Daoy (cell line): ENCODE measurements around the gene STAP2. TPM values are rescaled to one million over a fixed set of nuclear protein-coding genes. Genes with fewer than 3 reads are reported as not detected.

Experiments used
- DNase-seq: peaks from one replicate; pipeline ENCODE4 v3.0.0-alpha.2; 2015; ENCODE audit warnings: low read depth
- total RNA-seq: library from RNA; depleted of rRNA; stranded (reverse); fragments of >200 nt; shearing (Covaris generic); gene quantifications from 2 replicates; pipeline ENCODE4 v1.2.3, GENCODE V29; 2014

Gene STAP2
- total RNA-seq, 1 experiment from 2014 or later = 28.9 TPM

DNA sequence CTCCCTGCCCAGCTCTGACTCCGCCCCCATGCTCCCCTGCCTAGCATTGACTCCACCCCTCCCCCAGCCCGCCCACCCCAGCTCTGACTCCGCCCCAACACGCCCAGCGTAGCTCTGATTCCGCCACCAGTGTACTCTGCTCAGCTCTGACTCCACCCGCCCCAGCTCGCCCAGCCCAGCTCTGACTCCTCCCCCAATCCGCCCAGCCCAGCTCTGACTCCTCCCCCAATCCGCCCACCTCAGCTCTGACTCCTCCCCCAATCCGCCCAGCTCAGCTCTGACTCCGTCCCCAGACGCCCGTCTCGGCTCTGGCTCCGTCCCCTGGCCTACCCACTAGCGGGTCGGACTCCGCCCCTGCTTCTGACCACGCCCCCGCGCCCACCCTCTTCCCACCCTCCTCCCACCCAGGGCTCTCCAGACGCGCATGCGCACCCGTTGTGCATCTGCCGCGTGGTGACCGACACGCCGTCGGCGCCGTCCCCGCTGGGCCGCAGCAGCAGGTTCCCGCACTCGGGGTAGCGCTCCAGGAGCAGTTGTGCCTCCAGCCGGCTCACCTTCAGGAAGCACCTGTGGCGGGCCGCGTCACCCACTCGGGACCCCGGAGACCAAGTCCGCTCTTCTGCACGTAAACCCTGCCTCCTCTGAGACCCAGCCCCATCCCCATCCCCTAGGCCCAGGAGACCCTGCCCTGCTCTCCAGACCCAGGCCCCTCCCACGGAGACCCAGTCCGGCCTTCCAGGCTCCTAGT is 10.2 kb downstream of the STAP2 start:
- peak; percentile 88 for DNase-seq

DNA sequence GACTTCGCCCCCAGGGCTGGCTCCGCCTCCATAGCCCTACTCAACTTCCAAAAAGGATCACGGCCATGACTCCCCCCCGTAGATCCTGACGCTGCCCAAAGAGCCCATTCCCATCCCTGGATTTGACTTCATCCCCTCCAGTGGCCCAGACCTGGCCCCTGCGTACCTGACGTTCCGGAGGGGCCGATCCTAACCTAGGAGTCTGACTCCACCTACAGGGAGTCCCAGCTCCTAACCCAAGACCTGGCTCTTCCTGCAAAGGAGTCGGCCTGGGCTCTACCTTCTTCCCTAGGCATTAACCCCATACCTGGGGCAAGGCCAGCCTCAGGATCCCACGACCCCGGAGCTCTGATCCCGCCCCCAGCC is 10.8 kb downstream of the STAP2 start:
- DNase-seq = no peak

DNA sequence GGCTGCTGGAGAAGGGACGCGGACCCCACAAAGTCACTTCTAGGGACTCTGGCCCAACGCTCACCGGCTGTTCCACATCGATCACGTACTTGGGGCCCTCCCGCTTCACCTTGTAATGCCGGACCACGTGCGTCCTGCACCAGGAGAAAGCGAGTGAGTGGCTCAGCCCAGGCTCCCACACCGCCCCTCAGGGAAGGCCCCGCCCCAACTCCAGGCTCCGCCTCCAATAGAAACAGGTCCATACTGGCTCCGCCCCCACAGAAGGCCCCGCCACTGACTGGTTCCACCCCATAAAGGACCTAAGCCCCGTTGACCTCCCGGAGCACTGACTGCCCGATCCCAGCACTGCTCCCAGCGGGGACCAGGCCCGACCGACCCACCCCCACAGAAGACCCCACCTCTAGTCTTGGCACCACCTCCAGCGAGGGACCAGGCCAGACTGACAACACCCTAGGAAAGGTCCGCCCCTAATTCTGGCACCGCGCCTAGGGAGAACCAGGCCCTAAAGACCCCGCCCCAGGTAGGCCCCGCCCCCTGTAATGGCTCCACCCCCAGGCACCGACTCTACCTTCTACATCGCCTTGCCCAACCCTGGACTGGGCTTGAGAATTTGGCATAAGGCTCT is 11.3 kb downstream of the STAP2 start:
- peak; percentile 85 for DNase-seq

- no peak for DNase-seq
These were observed 11.8 kb downstream of the STAP2 start for GRCh38 chr19:4326837-4327251.

DNA sequence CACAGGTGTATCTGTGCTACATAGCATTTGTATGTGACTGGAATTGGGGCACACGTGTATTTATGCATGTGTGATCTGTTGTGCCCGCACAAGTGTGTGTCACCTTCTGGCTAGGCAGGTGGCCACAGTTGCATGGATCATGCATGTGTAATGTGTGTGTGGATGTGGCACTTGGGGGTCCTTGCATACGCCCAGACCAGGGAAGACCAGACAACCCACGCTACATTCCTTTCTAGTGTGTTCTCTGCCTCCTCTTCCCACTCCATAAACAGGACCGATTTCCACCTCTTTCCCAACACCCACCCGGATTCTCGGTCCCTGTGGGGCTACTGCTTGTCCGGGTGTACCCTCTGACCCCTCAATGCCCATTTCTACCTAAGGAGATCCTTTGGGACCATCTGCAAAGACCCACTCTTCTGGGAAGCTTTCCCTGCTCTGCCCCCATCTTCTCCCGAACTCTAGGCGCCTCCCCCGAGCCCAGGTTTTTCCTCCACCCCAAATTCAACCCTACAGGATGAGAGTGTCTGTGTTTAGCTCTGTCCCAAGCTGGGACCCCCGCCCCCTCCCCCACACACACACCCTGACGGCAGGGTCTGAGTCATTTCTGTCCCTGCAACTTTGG is 12.3 kb downstream of the STAP2 start:
- no peak for DNase-seq

DNA sequence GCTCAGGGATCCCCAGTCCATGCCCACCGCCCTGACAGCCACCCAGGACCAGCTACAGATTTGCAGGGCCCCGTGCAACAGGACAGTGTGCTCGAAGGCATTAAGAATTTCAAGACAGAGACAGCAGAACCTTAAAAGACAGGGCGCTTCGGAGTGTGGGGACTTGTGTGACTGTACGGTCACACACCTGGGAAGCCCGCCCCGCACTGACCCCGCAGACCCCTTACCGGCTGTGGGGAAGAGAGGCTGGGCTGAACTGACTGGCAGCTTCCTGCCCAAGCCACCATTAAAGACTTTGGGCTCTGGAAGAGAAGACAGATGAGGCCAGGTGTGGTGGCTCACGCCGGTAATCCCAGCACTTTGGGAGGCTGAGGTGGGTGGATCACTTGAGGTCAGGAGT is 14.4 kb downstream of the STAP2 start:
- DNase-seq = no peak

- no peak for DNase-seq
These were observed 14.9 kb downstream of the STAP2 start for GRCh38 chr19:4323692-4324091.

DNA sequence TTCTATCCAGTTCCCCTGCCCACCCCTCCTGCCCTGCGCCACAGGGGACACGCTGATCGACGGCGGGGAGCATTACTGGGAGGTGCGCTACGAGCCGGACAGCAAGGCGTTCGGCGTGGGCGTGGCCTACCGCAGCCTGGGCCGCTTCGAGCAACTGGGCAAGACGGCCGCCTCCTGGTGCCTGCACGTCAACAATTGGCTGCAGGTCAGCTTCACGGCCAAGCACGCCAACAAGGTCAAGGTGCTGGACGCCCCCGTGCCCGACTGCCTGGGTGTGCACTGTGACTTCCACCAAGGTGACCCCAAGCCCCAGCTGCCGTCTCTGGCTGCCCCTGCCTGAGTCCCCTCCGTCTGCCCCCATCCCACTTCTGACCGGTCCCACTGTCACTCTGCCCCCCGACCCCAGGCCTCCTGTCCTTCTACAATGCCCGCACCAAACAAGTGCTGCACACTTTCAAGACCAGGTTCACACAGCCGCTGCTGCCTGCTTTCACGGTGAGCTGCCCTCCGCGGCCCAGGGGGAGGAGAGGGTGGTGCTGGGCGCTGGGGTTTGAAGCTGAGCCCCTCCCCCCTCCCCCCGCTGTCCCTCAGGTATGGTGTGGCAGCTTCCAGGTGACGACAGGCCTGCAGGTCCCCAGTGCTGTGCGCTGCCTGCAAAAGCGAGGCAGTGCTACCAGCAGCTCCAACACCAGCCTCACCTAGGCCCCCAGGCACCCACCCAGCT is 15.5 kb downstream of the STAP2 start:
- no peak for DNase-seq

GRCh38 chr19:4320419-4320818 is 18.2 kb downstream of the STAP2 start:
- DNase-seq = no peak

GRCh38 chr19:4319067-4319718 is 19.4 kb downstream of the STAP2 start:
- DNase-seq = no peak

DNA sequence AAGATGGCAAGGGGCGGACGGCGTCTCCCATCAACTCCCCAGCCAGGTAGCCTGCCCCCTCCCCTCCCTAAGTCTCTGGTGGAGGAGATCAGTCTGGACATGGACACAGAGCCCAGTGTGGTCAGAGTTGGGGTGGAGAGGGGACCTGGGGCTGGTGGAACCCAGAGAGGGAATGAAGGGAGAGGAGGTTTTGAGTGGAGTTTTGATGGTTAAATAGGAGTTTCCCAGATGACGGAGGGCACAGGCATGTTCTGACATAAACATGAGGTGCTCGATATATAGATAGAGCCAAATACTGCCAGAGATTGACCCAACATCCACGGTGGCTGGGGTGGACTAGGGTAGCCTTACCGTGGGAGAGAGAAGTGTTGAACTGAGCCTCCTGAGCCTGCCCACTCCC is 20.2 kb downstream of the STAP2 start:
- no peak for DNase-seq

DNA sequence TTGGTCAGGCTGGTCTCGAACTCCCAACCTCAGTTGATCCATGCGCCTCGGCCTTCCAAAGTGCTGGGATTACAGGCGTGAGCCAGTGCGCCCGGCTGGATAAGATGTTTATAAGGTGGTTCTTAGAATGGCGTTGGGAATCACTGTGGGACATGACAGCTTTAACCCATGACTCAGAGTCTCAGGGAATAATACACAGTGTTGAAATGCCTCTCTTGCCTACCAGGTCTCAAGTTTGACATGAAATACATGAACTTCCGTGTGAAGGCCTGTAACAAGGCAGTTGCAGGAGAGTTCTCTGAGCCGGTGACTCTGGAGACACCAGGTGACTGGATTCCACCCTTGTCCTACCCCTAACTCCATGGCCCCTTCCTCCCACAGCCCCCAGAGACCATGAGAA is 21.7 kb downstream of the STAP2 start:
- DNase-seq = no peak

DNA sequence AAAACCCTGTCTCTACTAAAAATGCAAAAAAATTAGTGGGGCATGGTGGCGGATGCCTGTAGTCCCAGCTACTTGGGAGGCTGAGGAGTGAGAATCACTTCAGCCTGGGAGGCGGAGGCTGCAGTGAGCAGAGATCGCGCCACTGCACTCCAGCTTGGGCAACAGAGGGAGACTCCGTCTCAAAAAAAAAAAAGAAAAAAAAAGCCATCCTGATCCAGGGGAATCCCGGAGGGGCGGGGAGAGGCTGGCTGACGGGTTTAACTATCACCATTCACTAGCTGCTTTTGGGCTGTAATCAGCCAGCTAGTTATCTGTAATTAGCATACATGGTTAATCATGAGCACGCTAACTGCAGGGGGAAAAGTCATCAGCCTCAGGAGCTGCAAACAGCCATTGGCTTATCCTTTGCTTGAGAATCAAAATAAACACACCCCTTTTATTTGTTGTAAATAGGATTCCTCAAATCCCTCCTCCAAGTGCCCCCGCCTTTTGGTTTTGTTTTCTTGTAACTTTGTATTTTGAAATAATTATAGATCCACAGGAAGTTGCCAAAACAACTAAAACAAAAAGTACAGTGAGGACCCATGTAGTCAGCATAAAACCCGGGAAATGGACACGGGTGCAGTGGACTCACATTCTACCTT is 24.7 kb downstream of the STAP2 start:
- DNase-seq = no peak

- peak; percentile 30 for DNase-seq
These were observed 28.1 kb downstream of the STAP2 start for GRCh38 chr19:4310247-4311121.

GRCh38 chr19:4305659-4306058 is 33.0 kb downstream of the STAP2 start:
- no peak for DNase-seq

- no peak for DNase-seq
These were observed 33.4 kb downstream of the STAP2 start for GRCh38 chr19:4305257-4305612.

GRCh38 chr19:4304538-4305256 is 33.9 kb downstream of the STAP2 start, which contains the start of gene FSD1:
FSD1 (plus strand) TSS chr19:4304598; CDS start chr19:4304747, 149 bp downstream.
- peak; percentile 88 for DNase-seq

DNA sequence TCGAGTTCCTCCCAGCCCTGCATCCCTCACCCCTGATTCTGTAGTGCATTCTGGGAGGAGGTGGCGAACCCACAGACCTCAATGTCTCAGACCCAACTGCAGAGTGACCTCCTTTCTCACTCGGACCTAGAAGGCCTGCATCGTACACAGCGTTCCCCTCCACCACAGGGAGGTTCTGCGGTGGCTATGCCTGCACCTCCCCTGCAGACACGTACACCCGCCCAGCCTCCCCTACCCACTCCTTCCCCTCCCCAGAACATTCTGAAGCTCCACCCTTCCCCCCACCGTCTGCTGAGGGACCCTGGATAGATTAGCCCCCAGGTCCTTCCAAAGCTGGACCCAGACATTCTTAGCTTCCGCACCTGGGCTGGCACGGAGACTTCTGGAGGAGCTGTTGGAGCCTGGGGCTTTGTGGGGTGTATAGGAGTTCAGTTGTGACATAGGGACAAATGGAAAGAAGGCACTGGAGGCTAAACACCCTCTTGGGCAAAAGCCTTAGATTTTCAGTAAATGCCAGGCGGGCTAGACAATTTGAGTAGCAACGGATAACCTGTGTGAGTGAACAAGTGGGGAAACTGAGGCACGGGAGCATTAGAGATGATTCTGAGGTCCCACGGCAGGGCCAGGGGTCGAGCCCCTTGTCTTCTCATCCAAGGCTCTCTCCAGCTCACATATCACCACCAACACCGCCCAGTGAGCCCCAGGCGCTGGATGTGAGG is 34.6 kb downstream of the STAP2 start:
- DNase-seq = no peak

DNA sequence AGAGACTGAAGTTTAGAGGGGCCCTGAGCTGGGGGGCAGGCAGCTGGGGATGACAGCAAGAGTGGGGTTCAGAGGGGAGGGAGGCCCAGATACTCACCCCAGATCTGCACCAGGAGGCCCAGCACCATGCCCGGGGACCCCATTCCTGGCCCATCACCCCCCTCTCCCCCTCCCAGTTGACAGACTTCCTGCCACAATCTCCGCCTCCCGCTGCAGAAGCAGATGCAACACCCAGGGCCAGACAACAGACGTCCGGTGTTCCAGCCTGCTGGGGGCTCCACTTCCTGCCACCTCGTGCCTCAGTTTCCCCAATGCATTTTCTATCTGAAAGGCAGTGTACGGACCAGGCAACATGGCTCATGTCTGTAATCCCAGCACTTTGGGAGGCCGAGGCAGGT is 36.4 kb downstream of the STAP2 start, which contains the start of gene TMIGD2:
TSS of gene TMIGD2 (minus strand) at position 147 of the 398 bp plus-strand sequence. CDS start at position 143, 4 bp downstream.
- DNase-seq = no peak
